A549 (cell line): ENCODE results near the gene NCOA3.

Experiments used
- CHD2 ChIP-seq: fragments of 150-350 bp; IDR thresholded peaks from 2 replicates; pipeline ENCODE4 v1.6.1; 2014; ENCODE audit warnings: low read length; ENCODE audit not compliant: partially characterized antibody
- CHD4 ChIP-seq: fragments of 200-600 bp; sonication (generic); IDR thresholded peaks from 2 replicates; pipeline ENCODE4 v1.6.1; 2016; ENCODE audit warnings: antibody characterized with exemption, mild to moderate bottlenecking, borderline replicate concordance
- CTCF ChIP-seq: fragments of >200 bp; sonication (Bioruptor Twin); formaldehyde crosslinking; IDR thresholded peaks from 3 replicates; pipeline ENCODE4 v1.5.1; 2016
- ELK1 ChIP-seq: fragments of 150-350 bp; IDR thresholded peaks from 2 replicates; pipeline ENCODE4 v1.6.1; 2014; ENCODE audit warnings: low read depth, mild to moderate bottlenecking, low read length
- EP300 ChIP-seq, 2 experiments: fragments of >200 bp; sonication (Bioruptor Twin); formaldehyde crosslinking; IDR thresholded peaks; 2 replicates in 1 of 2; 3 replicates in 1 of 2; pipeline ENCODE4 v1.6.1; 2016 to 2017
- MAFK ChIP-seq: fragments of 450-650 bp; IDR thresholded peaks from 2 replicates; pipeline ENCODE4 v1.6.1; 2014; ENCODE audit not compliant: partially characterized antibody
- MAX ChIP-seq: IDR thresholded peaks from 2 replicates; pipeline ENCODE4 v1.6.1; 2012
- NR3C1 ChIP-seq: fragments of >200 bp; sonication (Bioruptor Twin); formaldehyde crosslinking; IDR thresholded peaks from 3 replicates; pipeline ENCODE4 v1.6.1; 2017
- POLR2A ChIP-seq: IDR thresholded peaks from 2 replicates; pipeline ENCODE4 v1.6.1; 2012; ENCODE audit warnings: mild to moderate bottlenecking, low read length
- RAD21 ChIP-seq, 2 experiments: fragments of >200 bp in 1 of 2; sonication (Bioruptor Twin) in 1 of 2; formaldehyde crosslinking in 1 of 2; IDR thresholded peaks in 1 of 2; conservative IDR thresholded peaks in 1 of 2; 2 replicates in 1 of 2; 3 replicates in 1 of 2; pipeline ENCODE4 v1.6.1; 2012 to 2018; ENCODE audit warnings: inconsistent platforms in 1 of 2
- RCOR1 ChIP-seq: fragments of 150-350 bp; IDR thresholded peaks from 2 replicates; pipeline ENCODE4 v1.6.1; 2014; ENCODE audit warnings: antibody characterized with exemption, low read length, low read depth
- REST ChIP-seq: fragments of 200-600 bp; sonication (generic); IDR thresholded peaks from 2 replicates; pipeline ENCODE4 v1.6.1; 2016; ENCODE audit warnings: antibody characterized with exemption, mild to moderate bottlenecking, moderate library complexity
- USF2 ChIP-seq: fragments of 450-650 bp; IDR thresholded peaks from 2 replicates; pipeline ENCODE4 v1.6.1; 2014; ENCODE audit warnings: antibody characterized with exemption
- ZC3H11A ChIP-seq: fragments of 450-650 bp; IDR thresholded peaks from 2 replicates; pipeline ENCODE4 v1.6.1; 2014; ENCODE audit warnings: antibody characterized with exemption, mild to moderate bottlenecking

GRCh38 chr20:47459344-47460073, 42.2 kb upstream of the NCOA3 start:
- no peak for TF ChIP-seq CTCF
- no peak for TF ChIP-seq REST
- TF ChIP-seq CHD2: no peak
- no peak for TF ChIP-seq CHD4
- no peak for TF ChIP-seq RCOR1
- TF ChIP-seq NR3C1: no peak
- no peak for TF ChIP-seq EP300 (IDR thresholded peaks at IDR 0.05)
- TF ChIP-seq MAX: no peak
- no peak for TF ChIP-seq ZC3H11A
- no peak for TF ChIP-seq MAFK
- no peak for TF ChIP-seq USF2
- no peak for TF ChIP-seq POLR2A
- no peak for TF ChIP-seq ELK1
- no peak for TF ChIP-seq RAD21 (conservative IDR thresholded peaks at IDR 0.05 in 1 of 2, IDR thresholded peaks at IDR 0.05 in 1 of 2)
